Measurements from ENCODE around the gene PRRC2B.
"Not testable (repeated sequence)": the region's sequence is repeated elsewhere in the genome, so short reads cannot be mapped to it uniquely, and the experiment has no call there.

PRRC2B gene

GRCh38 chr9:131386281-131386680, 7.6 kb upstream of the PRRC2B start:
- DNase-seq, result peak in 1 of 56 donors; percentile 18

GRCh38 chr9:131387394-131387793, 6.5 kb upstream of the PRRC2B start:
- DNase-seq, result no peak

- no peak for DNase-seq
Observed at GRCh38 chr9:131391020-131391419, 2.9 kb upstream of the PRRC2B start.

GRCh38 chr9:131391504-131391903, 2.4 kb upstream of the PRRC2B start:
- DNase-seq, result no peak

GRCh38 chr9:131394464-131395156, 724 bp downstream of the PRRC2B start:
- DNase-seq, result peak in 11 of 56 donors; percentile 24 to 62 (median 46)

GRCh38 chr9:131395157-131396098, 1.5 kb downstream of the PRRC2B start:
- DNase-seq, result peak in 3 of 56 donors; percentile 23 to 46 (median 32)

- not testable (repeated sequence) for DNase-seq
Observed at GRCh38 chr9:131396099-131396479, 2.2 kb downstream of the PRRC2B start.

- DNase-seq, result no peak
Observed at GRCh38 chr9:131396626-131397025, 2.7 kb downstream of the PRRC2B start.

- no peak for DNase-seq
Observed at GRCh38 chr9:131397100-131397790, 3.4 kb downstream of the PRRC2B start.

- DNase-seq, result no peak
Observed at GRCh38 chr9:131398204-131398603, 4.3 kb downstream of the PRRC2B start.

- DNase-seq, result no peak
Observed at GRCh38 chr9:131399972-131400371, 6.1 kb downstream of the PRRC2B start.

- no peak for DNase-seq
Observed at GRCh38 chr9:131400627-131401026, 6.7 kb downstream of the PRRC2B start.

GRCh38 chr9:131402073-131402472, 8.2 kb downstream of the PRRC2B start:
- no peak for DNase-seq

- peak in 47 of 56 donors; percentile 26 to 87 (median 64) for DNase-seq
Observed at GRCh38 chr9:131402738-131403492, 9.0 kb downstream of the PRRC2B start.

- DNase-seq, result no peak
Observed at GRCh38 chr9:131403493-131403773, 9.5 kb downstream of the PRRC2B start.

GRCh38 chr9:131404581-131404980, 10.7 kb downstream of the PRRC2B start:
- DNase-seq, result no peak

GRCh38 chr9:131404987-131405386, 11.1 kb downstream of the PRRC2B start:
- DNase-seq, result peak in 5 of 56 donors; percentile 22 to 47 (median 26)

GRCh38 chr9:131405428-131405827, 11.5 kb downstream of the PRRC2B start:
- peak in 1 of 56 donors; percentile 54 for DNase-seq

- DNase-seq, result peak in 1 of 56 donors; percentile 23
Observed at GRCh38 chr9:131405858-131406537, 12.1 kb downstream of the PRRC2B start.

GRCh38 chr9:131406563-131407436, 12.9 kb downstream of the PRRC2B start:
- DNase-seq, result no peak

Data from amygdala (tissue), 56 donors.